Measurements from ENCODE around the gene MS4A6A. TPM values are rescaled to one million over a fixed set of nuclear protein-coding genes. Genes with fewer than 3 reads are reported as not detected.
"Not testable (repeated sequence)": the region's sequence is repeated elsewhere in the genome, so short reads cannot be mapped to it uniquely, and the experiment has no call there.

Gene MS4A6A
- total RNA-seq, result not detected

GRCh38 chr11:60182541-60183330, at the start of gene MS4A6A:
Gene MS4A6A, minus strand, starts transcription at chr11:60183083. Its CDS starts 1,356 bp downstream, at chr11:60181727.
- Mint-ChIP-seq H3K36me3 (peaks cover 0 to 15% of the 10 kb centered on the region in 2 donors), H3K27ac (no peak within 1 kb of the TSS), H3K9me3 (peaks cover 6 to 7% of the 10 kb centered on the region in 2 donors)
- DNase-seq (ENCODE audit: low spot score in 2 of 2) (no peak), ATAC-seq (no peak)

DNA sequence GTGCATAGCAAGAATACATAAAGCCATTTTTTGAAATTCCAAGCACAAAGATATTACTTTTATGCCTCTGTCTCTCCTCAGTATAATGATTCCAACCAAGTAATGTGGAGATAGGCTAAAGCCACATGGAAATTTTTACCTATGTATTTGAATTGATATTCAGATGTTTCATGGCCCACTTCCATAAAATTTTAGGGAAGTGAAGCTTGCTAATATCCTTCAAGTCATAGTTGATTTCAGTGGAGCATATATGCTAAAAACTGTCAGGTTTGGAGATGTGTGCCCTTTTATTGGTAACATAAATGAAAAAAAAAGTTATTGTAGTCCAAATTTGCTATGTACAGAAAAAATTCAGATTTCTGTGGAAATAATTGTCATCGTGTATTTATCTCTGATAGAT, 47.8 kb upstream of the MS4A6A start:
- Mint-ChIP-seq H3K9me3 (no peaks in the 10 kb centered on the region), H3K27ac (no peak overlapping the region), H3K36me3 (no peaks in the 10 kb centered on the region)
- DNase-seq (ENCODE audit: low spot score in 2 of 2), result no peak
- no peak for ATAC-seq

- no peaks in the 10 kb centered on the region for H3K9me3 Mint-ChIP-seq
- no peaks in the 10 kb centered on the region for H3K36me3 Mint-ChIP-seq
- no peak overlapping the region for H3K27ac Mint-ChIP-seq
- DNase-seq (ENCODE audit: low spot score in 2 of 2) (no peak), ATAC-seq (no peak)
Measured at GRCh38 chr11:60222141-60222540, 39.3 kb upstream of the MS4A6A start.

GRCh38 chr11:60221692-60222091, 38.8 kb upstream of the MS4A6A start:
- Mint-ChIP-seq H3K36me3 (no peaks in the 10 kb centered on the region), H3K27ac (no peak overlapping the region), H3K9me3 (no peaks in the 10 kb centered on the region)
- ATAC-seq (no peak), DNase-seq (ENCODE audit: low spot score in 2 of 2) (no peak)

GRCh38 chr11:60221181-60221580, 38.3 kb upstream of the MS4A6A start:
- ATAC-seq (no peak), DNase-seq (ENCODE audit: low spot score in 2 of 2) (no peak)
- no peak overlapping the region for H3K27ac Mint-ChIP-seq
- H3K36me3 Mint-ChIP-seq, result no peaks in the 10 kb centered on the region
- H3K9me3 Mint-ChIP-seq, result no peaks in the 10 kb centered on the region

GRCh38 chr11:60214386-60214785, 31.5 kb upstream of the MS4A6A start:
- no peaks in the 10 kb centered on the region for H3K9me3 Mint-ChIP-seq
- ATAC-seq, result no peak
- no peak overlapping the region for H3K27ac Mint-ChIP-seq
- DNase-seq (ENCODE audit: low spot score in 2 of 2), result no peak
- no peaks in the 10 kb centered on the region for H3K36me3 Mint-ChIP-seq

DNA sequence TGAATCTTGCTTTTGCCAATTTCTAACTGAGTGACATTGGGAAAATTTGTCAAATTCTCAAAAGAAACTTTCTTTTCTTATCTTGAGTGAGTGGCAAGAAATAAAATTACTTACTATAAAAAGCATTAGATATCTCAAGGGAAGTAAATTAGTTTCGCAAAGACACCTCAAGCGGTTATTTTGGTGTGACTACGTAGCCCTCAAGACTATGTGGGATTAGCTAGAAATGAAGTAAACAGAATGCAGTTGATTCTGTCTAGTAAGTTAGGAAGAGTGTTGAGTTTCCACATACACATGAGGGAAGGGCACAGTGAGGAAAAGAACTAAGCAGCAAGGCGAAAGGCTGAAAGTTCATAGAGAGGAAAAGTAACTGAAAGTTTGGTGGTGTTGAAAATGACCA, 28.3 kb upstream of the MS4A6A start:
- ATAC-seq (no peak), DNase-seq (ENCODE audit: low spot score in 2 of 2) (no peak)
- Mint-ChIP-seq H3K27ac (no peak overlapping the region), H3K36me3 (no peaks in the 10 kb centered on the region), H3K9me3 (no peaks in the 10 kb centered on the region)

GRCh38 chr11:60209977-60210376, 27.1 kb upstream of the MS4A6A start:
- Mint-ChIP-seq H3K9me3 (no peaks in the 10 kb centered on the region), H3K27ac (no peak overlapping the region), H3K36me3 (no peaks in the 10 kb centered on the region)
- ATAC-seq, result no peak
- no peak for DNase-seq (ENCODE audit: low spot score in 2 of 2)

DNA sequence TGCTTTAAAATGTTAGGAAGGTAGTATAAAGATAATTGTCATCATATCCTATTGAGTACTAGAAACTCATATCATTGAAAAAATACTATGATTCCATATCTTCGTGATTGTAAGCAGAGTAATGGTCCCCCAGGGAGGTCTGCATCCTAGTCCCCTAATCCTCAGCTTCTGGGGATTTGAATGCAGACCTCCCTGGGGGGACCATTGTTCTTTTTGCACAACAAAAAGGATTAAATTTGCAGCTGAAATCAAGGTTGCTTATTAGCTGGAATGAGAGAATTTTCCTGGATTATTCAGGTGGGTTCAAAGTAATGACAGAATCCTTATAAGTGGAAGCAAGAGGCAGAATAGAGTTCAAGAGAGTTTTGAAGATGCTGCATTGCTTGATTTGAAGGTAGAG, 26.1 kb upstream of the MS4A6A start:
- Mint-ChIP-seq H3K27ac (no peak overlapping the region), H3K9me3 (peaks cover 0 to 4% of the 10 kb centered on the region in 2 donors), H3K36me3 (no peaks in the 10 kb centered on the region)
- no peak for ATAC-seq
- DNase-seq (ENCODE audit: low spot score in 2 of 2), result no peak

- Mint-ChIP-seq H3K36me3 (no peaks in the 10 kb centered on the region), H3K9me3 (peaks cover 0 to 4% of the 10 kb centered on the region in 2 donors), H3K27ac (no peak overlapping the region)
- ATAC-seq (no peak), DNase-seq (ENCODE audit: low spot score in 2 of 2) (no peak)
Measured at GRCh38 chr11:60208146-60208895, 25.4 kb upstream of the MS4A6A start.

GRCh38 chr11:60206616-60207015, 23.7 kb upstream of the MS4A6A start:
- peak; percentile 73 to 89 for ATAC-seq
- H3K36me3 Mint-ChIP-seq, result no peaks in the 10 kb centered on the region
- no peak for DNase-seq (ENCODE audit: low spot score in 2 of 2)
- no peak overlapping the region for H3K27ac Mint-ChIP-seq
- peaks cover 0 to 4% of the 10 kb centered on the region in 2 donors for H3K9me3 Mint-ChIP-seq

GRCh38 chr11:60204922-60205321, 22.0 kb upstream of the MS4A6A start:
- no peak for DNase-seq (ENCODE audit: low spot score in 2 of 2)
- peak; percentile 26 to 53 for ATAC-seq
- Mint-ChIP-seq H3K27ac (no peak overlapping the region), H3K9me3 (peaks cover 0 to 4% of the 10 kb centered on the region in 2 donors), H3K36me3 (no peaks in the 10 kb centered on the region)

- not testable (repeated sequence) for DNase-seq (ENCODE audit: low spot score in 2 of 2); H3K9me3 Mint-ChIP-seq; H3K36me3 Mint-ChIP-seq; ATAC-seq; H3K27ac Mint-ChIP-seq
Measured at GRCh38 chr11:60201334-60201733, 18.5 kb upstream of the MS4A6A start.

DNA sequence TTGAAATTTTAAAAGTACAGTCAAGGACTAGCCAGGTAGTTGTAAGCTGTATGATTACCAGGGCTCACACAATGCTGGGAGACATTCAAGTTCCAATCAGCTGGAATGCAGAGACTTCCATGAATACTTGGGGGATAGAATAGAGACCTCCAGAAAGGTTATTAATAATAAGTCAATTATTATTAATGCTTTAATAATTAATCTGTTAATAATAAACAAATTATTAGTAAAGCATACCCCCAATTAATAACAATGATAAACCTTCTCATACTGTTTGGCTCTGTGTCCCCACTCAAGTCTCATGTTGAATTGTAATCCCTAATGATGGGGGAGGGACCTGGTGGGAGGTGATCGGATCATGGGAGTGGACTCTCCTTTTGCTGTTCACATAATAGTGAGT, 14.6 kb upstream of the MS4A6A start:
- Mint-ChIP-seq H3K9me3 (no peaks in the 10 kb centered on the region), H3K27ac (no peak overlapping the region), H3K36me3 (no peaks in the 10 kb centered on the region)
- no peak for DNase-seq (ENCODE audit: low spot score in 2 of 2)
- no peak for ATAC-seq

DNA sequence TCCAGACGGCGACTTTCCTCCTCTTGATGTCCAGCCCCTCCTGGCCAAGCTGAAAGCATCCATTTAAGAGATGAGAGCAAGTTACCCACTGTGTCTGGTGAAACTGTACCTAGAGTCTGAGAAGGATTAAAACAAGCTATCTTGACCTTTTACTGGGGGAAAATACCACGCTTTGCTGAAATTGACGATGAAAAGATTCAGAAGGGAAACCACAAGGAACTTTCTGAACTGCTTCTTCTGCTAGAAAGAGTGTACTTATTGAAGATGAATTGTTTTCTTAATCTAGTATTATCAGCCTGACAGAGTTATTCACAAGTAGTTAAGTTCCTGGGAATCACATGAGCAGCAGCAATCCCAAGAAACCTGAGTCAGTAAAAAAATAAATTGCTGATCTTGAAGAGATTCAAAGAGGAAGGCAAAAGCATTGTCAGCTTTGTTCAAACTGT, 13.1 kb upstream of the MS4A6A start:
- Mint-ChIP-seq H3K36me3 (no peaks in the 10 kb centered on the region), H3K9me3 (no peaks in the 10 kb centered on the region), H3K27ac (no peak overlapping the region)
- peak in 1 of 2 donors; percentile 11 for ATAC-seq
- DNase-seq (ENCODE audit: low spot score in 2 of 2), result no peak

- H3K9me3 Mint-ChIP-seq, result no peaks in the 10 kb centered on the region
- H3K36me3 Mint-ChIP-seq, result no peaks in the 10 kb centered on the region
- ATAC-seq, result no peak
- no peak for DNase-seq (ENCODE audit: low spot score in 2 of 2)
- no peak overlapping the region for H3K27ac Mint-ChIP-seq
Measured at GRCh38 chr11:60194511-60194910, 11.6 kb upstream of the MS4A6A start.

DNA sequence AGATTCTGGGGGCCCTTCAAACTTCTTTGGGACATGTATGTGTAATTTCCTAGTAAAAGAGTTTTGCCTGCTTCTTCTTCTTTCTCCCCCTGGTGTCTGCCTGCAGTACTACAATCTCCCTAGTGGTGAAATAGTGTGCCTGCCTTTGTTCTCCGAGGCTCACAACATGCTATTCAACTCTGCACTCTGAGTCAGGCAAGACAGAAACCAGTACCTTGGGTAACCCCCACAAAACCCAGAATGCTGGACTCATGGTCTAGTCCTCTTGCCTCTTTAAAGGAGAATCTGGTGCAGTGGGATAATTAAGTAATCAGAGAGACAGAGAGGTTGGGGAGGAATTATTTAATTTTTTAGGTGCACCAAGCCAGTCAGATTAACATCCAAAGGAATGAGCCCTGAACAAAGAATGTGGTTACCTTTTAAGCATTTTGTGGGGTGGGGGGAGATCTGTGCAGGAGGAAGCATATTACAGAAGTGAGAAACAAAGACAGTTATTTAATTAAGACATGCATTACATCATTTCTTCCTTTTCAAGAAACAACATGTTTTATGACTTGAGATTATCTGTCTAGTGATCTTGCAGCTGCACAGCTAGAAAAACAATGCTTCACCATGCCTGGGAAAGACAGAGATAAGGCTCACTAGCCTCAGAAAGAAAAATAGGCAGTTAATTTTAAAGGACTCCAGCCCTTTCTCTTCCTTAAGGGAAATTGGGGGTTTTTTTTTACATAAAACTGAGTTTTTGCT, 11.0 kb upstream of the MS4A6A start:
- peak in 1 of 2 donors; percentile 76 for DNase-seq (ENCODE audit: low spot score in 2 of 2)
- H3K9me3 Mint-ChIP-seq, result no peaks in the 10 kb centered on the region
- ATAC-seq, result peak; percentile 92 to 100
- H3K36me3 Mint-ChIP-seq, result no peaks in the 10 kb centered on the region
- H3K27ac Mint-ChIP-seq, result no peak overlapping the region
